Large intestine (tissue), 3 donors: ENCODE results near the gene ST6GALNAC4. TPM values are rescaled to one million over a fixed set of nuclear protein-coding genes. Genes with fewer than 3 reads are reported as not detected.
A peak's percentile ranks its signal among the peaks of the same experiment; 100 is the strongest.
"Not testable (repeated sequence)": the region's sequence is repeated elsewhere in the genome, so short reads cannot be mapped to it uniquely, and the experiment has no call there.

Source experiments
- DNase-seq, 2 donors: peaks; one replicate each; pipeline versions ENCODE4 v3.0.0 to v3.0.0-alpha.2; 2013
- H3K27ac ChIP-seq: one replicate; pipeline ENCODE4 v1.5.1; 2013; ENCODE audit warnings: low read length
- H3K27me3 ChIP-seq: 2 replicates; pipeline ENCODE4 v1.6.1; 2013; ENCODE audit warnings: low read length; ENCODE audit not compliant: control insufficient read depth, insufficient read depth
- H3K36me3 ChIP-seq: 2 replicates; pipeline ENCODE4 v1.6.1; 2013; ENCODE audit warnings: low read length; ENCODE audit not compliant: control insufficient read depth, insufficient read depth
- H3K4me1 ChIP-seq: one replicate; pipeline ENCODE4 v1.6.1; 2013; ENCODE audit warnings: low read length; ENCODE audit not compliant: control insufficient read depth, insufficient read depth
- H3K4me3 ChIP-seq: one replicate; pipeline ENCODE4 v1.5.1; 2013; ENCODE audit warnings: low read length
- H3K9me3 ChIP-seq: one replicate; pipeline ENCODE4 v1.6.1; 2013; ENCODE audit warnings: mild to moderate bottlenecking, low read depth, low read length, moderate library complexity; ENCODE audit not compliant: control insufficient read depth
- WGBS: methylation state at CpG from one replicate; pipeline ENCODE4 v1.1.5; 2013; ENCODE audit warnings: low lambda C conversion rate; ENCODE audit not compliant: insufficient coverage; 5-methylcytosine and 5-hydroxymethylcytosine counted together
- polyA plus RNA-seq: library from polyadenylated mRNA; unstranded; fragments of 120-200 nt; gene quantifications from one replicate; pipeline ENCODE4 v1.2.1, GENCODE V29; 2013

ST6GALNAC4 gene
- polyA plus RNA-seq, 1 donor: 10.4 TPM

- DNase-seq: no peak
- Histone ChIP-seq H3K9me3 (no peaks in the 10 kb centered on the region), H3K27ac (no peak overlapping the region), H3K27me3 (no peaks in the 10 kb centered on the region), H3K4me3 (no peak overlapping the region), H3K4me1 (no peaks in the 10 kb centered on the region), H3K36me3 (peaks cover 21% of the 10 kb centered on the region)
- no CpG with 5 or more reads among the region's 15 CpGs for WGBS
Measured at GRCh38 chr9:127884976-127885490, 31.8 kb downstream of the ST6GALNAC4 start.

- Histone ChIP-seq H3K27ac (no peak overlapping the region), H3K4me3 (no peak overlapping the region), H3K4me1 (no peaks in the 10 kb centered on the region), H3K27me3 (no peaks in the 10 kb centered on the region), H3K36me3 (peaks cover 21% of the 10 kb centered on the region), H3K9me3 (no peaks in the 10 kb centered on the region)
- DNase-seq: no peak
- no CpG with 5 or more reads among the region's 11 CpGs for WGBS
Measured at GRCh38 chr9:127884427-127884911, 32.4 kb downstream of the ST6GALNAC4 start.

- Histone ChIP-seq H3K27me3 (no peaks in the 10 kb centered on the region), H3K4me1 (no peaks in the 10 kb centered on the region), H3K9me3 (no peaks in the 10 kb centered on the region), H3K27ac (no peak overlapping the region), H3K4me3 (no peak overlapping the region), H3K36me3 (peaks cover 21% of the 10 kb centered on the region)
- WGBS: no CpG with 5 or more reads among the region's 7 CpGs
- no peak for DNase-seq
Measured at GRCh38 chr9:127883959-127884358, 32.9 kb downstream of the ST6GALNAC4 start.

- H3K9me3 ChIP-seq: not testable (repeated sequence)
- WGBS: no CpG with 5 or more reads among the region's 3 CpGs
Measured at GRCh38 chr9:127881715-127882114, 35.1 kb downstream of the ST6GALNAC4 start.

GRCh38 chr9:127880143-127880542, 36.7 kb downstream of the ST6GALNAC4 start:
- H3K27ac ChIP-seq: no peak overlapping the region
- WGBS: no CpG with 5 or more reads among the region's 8 CpGs
- no peaks in the 10 kb centered on the region for H3K9me3 ChIP-seq
- H3K27me3 ChIP-seq: peaks cover 12% of the 10 kb centered on the region
- DNase-seq: no peak
- peaks cover 11% of the 10 kb centered on the region for H3K4me1 ChIP-seq
- no peak overlapping the region for H3K4me3 ChIP-seq
- no peaks in the 10 kb centered on the region for H3K36me3 ChIP-seq

More at GRCh38 chr9:127881715-127882114, 35.1 kb downstream of the ST6GALNAC4 start:
- DNase-seq, H3K27ac ChIP-seq, H3K4me3 ChIP-seq, H3K4me1 ChIP-seq: not testable (repeated sequence)
- Histone ChIP-seq H3K27me3 (peaks cover 12% of the 10 kb centered on the region), H3K36me3 (peaks cover 10% of the 10 kb centered on the region)

GRCh38 chr9:127878652-127879390, 38.0 kb downstream of the ST6GALNAC4 start:
- Histone ChIP-seq H3K4me1 (peaks cover 11% of the 10 kb centered on the region), H3K9me3 (no peaks in the 10 kb centered on the region), H3K4me3 (no peak overlapping the region), H3K27me3 (peaks cover 12% of the 10 kb centered on the region), H3K36me3 (no peaks in the 10 kb centered on the region), H3K27ac (no peak overlapping the region)
- WGBS: no CpG with 5 or more reads among the region's 8 CpGs
- DNase-seq: no peak

GRCh38 chr9:127878001-127878651, 38.7 kb downstream of the ST6GALNAC4 start:
- H3K4me3 ChIP-seq: peak overlapping the region; percentile 51
- H3K27ac ChIP-seq: no peak overlapping the region
- H3K27me3 ChIP-seq: peaks cover 12% of the 10 kb centered on the region
- no peaks in the 10 kb centered on the region for H3K36me3 ChIP-seq
- no peaks in the 10 kb centered on the region for H3K9me3 ChIP-seq
- no peak for DNase-seq
- peaks cover 11% of the 10 kb centered on the region for H3K4me1 ChIP-seq
- no CpG with 5 or more reads among the region's 18 CpGs for WGBS

- Histone ChIP-seq H3K27ac (no peak within 1 kb of the TSS), H3K27me3 (peaks cover 12% of the 10 kb centered on the region), H3K4me3 (peak within 1 kb of the TSS; percentile 51), H3K36me3 (no peaks in the 10 kb centered on the region), H3K9me3 (no peaks in the 10 kb centered on the region), H3K4me1 (peaks cover 11% of the 10 kb centered on the region)
- DNase-seq: peak in 1 of 2 donors; percentile 68
- WGBS: no CpG with 5 or more reads among the region's 44 CpGs
Measured at GRCh38 chr9:127877566-127877998, 39.3 kb downstream of the ST6GALNAC4 start, which contains the start of gene AK1. TSS of gene AK1 (minus strand) at chr9:127877675. CDS start at chr9:127874617, 3,058 bp downstream.

- Histone ChIP-seq H3K4me3 (peak overlapping the region; percentile 38), H3K9me3 (no peaks in the 10 kb centered on the region), H3K4me1 (peaks cover 11% of the 10 kb centered on the region), H3K27ac (no peak overlapping the region), H3K36me3 (no peaks in the 10 kb centered on the region), H3K27me3 (peaks cover 12% of the 10 kb centered on the region)
- no CpG with 5 or more reads among the region's 26 CpGs for WGBS
- no peak for DNase-seq
Measured at GRCh38 chr9:127876764-127877562, 39.9 kb downstream of the ST6GALNAC4 start.
